Caco-2 (cell line): Measurements from ENCODE around the gene GMNN. TPM values are rescaled to one million over a fixed set of nuclear protein-coding genes. Genes with fewer than 3 reads are reported as not detected.

Experiments used
- BruUV-seq: library from RNA; stranded (reverse); fragments of 400-500 nt; replicated peaks from 2 replicates; lab custom pipeline; 2021; lab: Mats Ljungman, UMichigan
- CTCF ChIA-PET: fragments of 300-600 bp; sonication (Branson Sonifier 250); formaldehyde crosslinking; loops from one replicate; lab custom pipeline; 2022; ENCODE audit warnings: antibody characterized with exemption; lab: Charles Lee
- POLR2A ChIA-PET: fragments of 300-600 bp; sonication (Branson Sonifier 250); formaldehyde crosslinking; loops from one replicate; lab custom pipeline; 2022; ENCODE audit warnings: antibody characterized with exemption; lab: Charles Lee
- DNase-seq, 2 experiments: peaks; one replicate each; pipeline versions ENCODE4 v3.0.0 to v3.0.0-alpha.2; 2020 to 2022
- H3K27me3 ChIP-seq: replicated peaks from 2 replicates; pipeline ENCODE4 v1.6.0; 2011; ENCODE audit warnings: low read length; ENCODE audit not compliant: control insufficient read depth, insufficient read depth
- H3K36me3 ChIP-seq: 2 replicates; pipeline ENCODE4 v1.5.1; 2011; ENCODE audit warnings: low read length; ENCODE audit not compliant: control insufficient read depth, insufficient read depth
- H3K4me1 ChIP-seq: fragments of 250-450 bp; sonication (Bioruptor Pico); 2 replicates; pipeline ENCODE4 v1.5.1; 2020; ENCODE audit warnings: mild to moderate bottlenecking
- H3K4me3 ChIP-seq: 2 replicates; pipeline ENCODE4 v1.5.1; 2011; ENCODE audit warnings: low read depth, mild to moderate bottlenecking, control low read depth, low read length
- H3K9me3 ChIP-seq: fragments of 250-450 bp; sonication (Bioruptor Pico); 2 replicates; pipeline ENCODE4 v1.5.1; 2020; ENCODE audit warnings: mild to moderate bottlenecking, moderate library complexity
- H3K27ac Mint-ChIP-seq: one replicate; pipeline ENCODE4 v1.8.0; 2022; ENCODE audit warnings: mixed read lengths; ENCODE audit not compliant: unreplicated experiment
- H3K27me3 Mint-ChIP-seq: one replicate; pipeline ENCODE4 v1.8.0; 2022; ENCODE audit warnings: mixed read lengths; ENCODE audit not compliant: insufficient read depth, unreplicated experiment
- H3K36me3 Mint-ChIP-seq: one replicate; pipeline ENCODE4 v1.8.0; 2022; ENCODE audit warnings: mild to moderate bottlenecking, mixed read lengths; ENCODE audit not compliant: insufficient read depth, unreplicated experiment
- H3K4me1 Mint-ChIP-seq: one replicate; pipeline ENCODE4 v1.8.0; 2022; ENCODE audit warnings: low read depth, mixed read lengths; ENCODE audit not compliant: unreplicated experiment
- H3K4me3 Mint-ChIP-seq: one replicate; pipeline ENCODE4 v1.8.0; 2022; ENCODE audit warnings: mild to moderate bottlenecking, moderate library complexity, mixed read lengths; ENCODE audit not compliant: unreplicated experiment
- H3K9me3 Mint-ChIP-seq: one replicate; pipeline ENCODE4 v1.8.0; 2022; ENCODE audit warnings: mixed read lengths; ENCODE audit not compliant: unreplicated experiment
- intact Hi-C: fragments of 100-400 bp; cut with micrococcal nuclease; formaldehyde crosslinking; loops from one replicate; pipeline ENCODE4 v1.10.0; 2022; ENCODE audit not compliant: unreplicated experiment
- total RNA-seq: library from RNA; stranded (reverse); gene quantifications from 2 replicates; pipeline ENCODE4 v1.2.3, GENCODE V29; 2022
- TF ChIP-seq, protein P1 (sequence below), 2 experiments: fragments of 200-600 bp in 1 of 2; IDR thresholded peaks; 1 replicate in 1 of 2; 2 replicates in 1 of 2; pipeline versions ENCODE4 v1.5.1 to v1.8.0; 2011 to 2022; ENCODE audit warnings: antibody characterized with exemption in 1 of 2, control low read depth in 1 of 2, inconsistent platforms in 1 of 2, low read depth in 1 of 2, low read length in 1 of 2, mild to moderate bottlenecking in 1 of 2, moderate library complexity in 1 of 2; ENCODE audit not compliant: insufficient read depth in 1 of 2, severe bottlenecking in 1 of 2, unreplicated experiment in 1 of 2

GMNN gene
- total RNA-seq, 1 experiment from 2014 or later, result 66.5 TPM

- POLR2A ChIA-PET, result no interaction called here
- no peak overlapping the region for H3K4me3 Mint-ChIP-seq
- H3K4me3 ChIP-seq, result no peak overlapping the region
- H3K9me3 Mint-ChIP-seq, result no peaks in the 10 kb centered on the region
- no peaks in the 10 kb centered on the region for H3K36me3 Mint-ChIP-seq
- peaks cover 8% of the 10 kb centered on the region; the same call in 1 of the 2 replicates for H3K4me1 ChIP-seq
- CTCF ChIA-PET, result no interaction called here
- intact Hi-C loops, result no loop called here
- no peaks in the 10 kb centered on the region for H3K27me3 ChIP-seq
- H3K4me1 Mint-ChIP-seq, result peaks cover 6% of the 10 kb centered on the region
- H3K27me3 Mint-ChIP-seq, result no peaks in the 10 kb centered on the region
- no TSS peak for BruUV-seq
- no peak overlapping the region for H3K27ac Mint-ChIP-seq
- TF ChIP-seq, protein P1, sequence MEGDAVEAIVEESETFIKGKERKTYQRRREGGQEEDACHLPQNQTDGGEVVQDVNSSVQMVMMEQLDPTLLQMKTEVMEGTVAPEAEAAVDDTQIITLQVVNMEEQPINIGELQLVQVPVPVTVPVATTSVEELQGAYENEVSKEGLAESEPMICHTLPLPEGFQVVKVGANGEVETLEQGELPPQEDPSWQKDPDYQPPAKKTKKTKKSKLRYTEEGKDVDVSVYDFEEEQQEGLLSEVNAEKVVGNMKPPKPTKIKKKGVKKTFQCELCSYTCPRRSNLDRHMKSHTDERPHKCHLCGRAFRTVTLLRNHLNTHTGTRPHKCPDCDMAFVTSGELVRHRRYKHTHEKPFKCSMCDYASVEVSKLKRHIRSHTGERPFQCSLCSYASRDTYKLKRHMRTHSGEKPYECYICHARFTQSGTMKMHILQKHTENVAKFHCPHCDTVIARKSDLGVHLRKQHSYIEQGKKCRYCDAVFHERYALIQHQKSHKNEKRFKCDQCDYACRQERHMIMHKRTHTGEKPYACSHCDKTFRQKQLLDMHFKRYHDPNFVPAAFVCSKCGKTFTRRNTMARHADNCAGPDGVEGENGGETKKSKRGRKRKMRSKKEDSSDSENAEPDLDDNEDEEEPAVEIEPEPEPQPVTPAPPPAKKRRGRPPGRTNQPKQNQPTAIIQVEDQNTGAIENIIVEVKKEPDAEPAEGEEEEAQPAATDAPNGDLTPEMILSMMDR (IDR thresholded peaks at IDR 0.05; ENCODE audit: insufficient read depth in 1 of 2, low read depth in 1 of 2, low read length in 1 of 2, severe bottlenecking in 1 of 2, unreplicated experiment in 1 of 2), result no peak
- no peaks in the 10 kb centered on the region for H3K9me3 ChIP-seq
- DNase-seq, result no peak
- H3K36me3 ChIP-seq, result no peaks in the 10 kb centered on the region
Observed at GRCh38 chr6:24823185-24823584, 48.4 kb downstream of the GMNN start.

DNA sequence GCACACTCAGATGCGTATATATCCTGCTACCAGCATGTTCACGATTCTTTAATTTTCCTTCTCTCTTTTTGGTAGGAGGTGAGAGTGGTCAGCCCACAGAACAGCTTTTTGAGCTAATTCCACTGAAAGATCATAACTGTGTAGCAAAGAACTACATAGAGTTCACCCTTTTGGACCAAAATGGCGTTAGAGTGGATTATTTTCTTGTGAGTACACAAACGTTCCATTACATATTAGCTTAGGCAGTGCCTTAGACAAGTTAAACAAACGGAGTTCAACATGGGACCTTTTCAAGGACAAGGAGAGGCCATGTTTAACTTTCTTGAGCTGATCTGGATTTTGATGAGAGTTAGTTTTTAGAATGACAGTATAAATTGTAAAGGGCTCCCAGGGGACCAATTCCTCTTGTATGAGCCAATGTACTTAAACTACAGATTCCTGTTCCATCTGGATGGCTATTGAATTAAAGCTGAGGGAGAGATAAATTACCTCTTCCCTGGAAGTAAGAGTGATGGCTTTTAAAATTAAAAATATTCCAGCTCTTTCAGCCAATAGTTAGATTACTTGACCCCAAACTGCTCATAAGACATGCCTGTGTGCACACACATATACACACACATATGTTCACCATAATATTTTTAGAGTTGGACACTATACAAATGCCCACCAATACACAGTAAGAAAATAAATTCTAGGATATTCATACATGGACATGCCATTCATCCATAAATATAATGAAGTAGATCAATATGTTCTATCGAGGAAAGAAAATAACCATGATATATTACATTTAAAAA lies 49.6 kb downstream of the GMNN start:
- ChIA-PET CTCF (no interaction called here), POLR2A (interaction anchor here (0.6 kb wide), 1 partner anchor 45 kb away, joined by 3 read pairs; no protein-coding TSS in a partner anchor)
- H3K9me3 Mint-ChIP-seq, result no peaks in the 10 kb centered on the region
- Histone ChIP-seq H3K4me3 (no peak overlapping the region), H3K27me3 (no peaks in the 10 kb centered on the region), H3K4me1 (peaks cover 8% of the 10 kb centered on the region; the same call in 1 of the 2 replicates), H3K36me3 (no peaks in the 10 kb centered on the region), H3K9me3 (no peaks in the 10 kb centered on the region)
- H3K4me1 Mint-ChIP-seq, result peaks cover 6% of the 10 kb centered on the region
- no peaks in the 10 kb centered on the region for H3K27me3 Mint-ChIP-seq
- intact Hi-C loops, result no loop called here
- TF ChIP-seq, protein P1 (IDR thresholded peaks at IDR 0.05; ENCODE audit: insufficient read depth in 1 of 2, low read depth in 1 of 2, low read length in 1 of 2, severe bottlenecking in 1 of 2, unreplicated experiment in 1 of 2), result no peak
- no peak overlapping the region for H3K4me3 Mint-ChIP-seq
- BruUV-seq, result no TSS peak
- no peak for DNase-seq
- no peaks in the 10 kb centered on the region for H3K36me3 Mint-ChIP-seq
- no peak overlapping the region for H3K27ac Mint-ChIP-seq

GRCh38 chr6:24825130-24825630 lies 50.4 kb downstream of the GMNN start:
- CTCF ChIA-PET, result no interaction called here
- Histone ChIP-seq H3K36me3 (no peaks in the 10 kb centered on the region), H3K9me3 (no peaks in the 10 kb centered on the region), H3K4me3 (no peak overlapping the region), H3K4me1 (peaks cover 8% of the 10 kb centered on the region; the same call in 1 of the 2 replicates), H3K27me3 (no peaks in the 10 kb centered on the region)
- H3K27ac Mint-ChIP-seq, result no peak overlapping the region
- no peaks in the 10 kb centered on the region for H3K27me3 Mint-ChIP-seq
- no peak for DNase-seq
- peaks cover 6% of the 10 kb centered on the region for H3K4me1 Mint-ChIP-seq
- BruUV-seq, result no TSS peak
- H3K4me3 Mint-ChIP-seq, result no peak overlapping the region
- H3K36me3 Mint-ChIP-seq, result no peaks in the 10 kb centered on the region
- TF ChIP-seq, protein P1 (IDR thresholded peaks at IDR 0.05; ENCODE audit: insufficient read depth in 1 of 2, low read depth in 1 of 2, low read length in 1 of 2, severe bottlenecking in 1 of 2, unreplicated experiment in 1 of 2), result no peak
- intact Hi-C loops, result no loop called here
- H3K9me3 Mint-ChIP-seq, result no peaks in the 10 kb centered on the region
- POLR2A ChIA-PET, result interaction anchor here (0.6 kb wide), 1 partner anchor 46 kb away, joined by 3 read pairs; no protein-coding TSS in a partner anchor
